ENCODE results near the gene SIPA1L3.

SIPA1L3 gene

GRCh38 chr19:37907735-37908455 lies 887 bp downstream of the SIPA1L3 start:
- in situ Hi-C loops (cut with HindIII; ENCODE audit: low sequenced_read_pairs): no loop called here

DNA sequence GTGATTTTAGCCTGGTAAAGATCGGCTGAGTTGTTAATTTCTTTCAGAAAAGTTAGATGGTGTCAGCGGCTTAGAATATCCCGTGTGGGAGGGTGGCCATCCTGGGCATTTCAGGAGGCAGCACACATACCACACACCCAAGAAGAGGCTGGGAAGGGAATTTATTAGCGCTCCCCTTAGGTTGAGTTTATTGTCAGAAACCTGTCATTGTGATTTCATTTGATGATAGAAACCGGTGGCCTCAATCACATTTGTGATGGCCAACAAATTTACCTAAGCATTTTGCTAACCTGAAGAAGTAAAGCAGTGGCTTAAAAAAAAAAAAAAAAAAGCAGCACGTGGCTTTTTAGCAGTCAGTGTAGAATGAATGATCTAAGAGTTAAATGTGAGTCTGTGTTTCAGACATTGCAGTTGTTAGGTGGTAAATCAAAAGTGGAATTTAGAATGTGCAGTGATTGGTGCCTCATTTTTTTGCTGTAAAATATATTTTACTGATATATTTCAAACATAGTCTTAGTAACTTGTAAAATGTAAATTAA lies 2.7 kb downstream of the SIPA1L3 start:
- in situ Hi-C loops (cut with HindIII; ENCODE audit: low sequenced_read_pairs): no loop called here

GRCh38 chr19:37914908-37915307 lies 7.9 kb downstream of the SIPA1L3 start:
- in situ Hi-C loops (cut with HindIII; ENCODE audit: low sequenced_read_pairs): no loop called here

DNA sequence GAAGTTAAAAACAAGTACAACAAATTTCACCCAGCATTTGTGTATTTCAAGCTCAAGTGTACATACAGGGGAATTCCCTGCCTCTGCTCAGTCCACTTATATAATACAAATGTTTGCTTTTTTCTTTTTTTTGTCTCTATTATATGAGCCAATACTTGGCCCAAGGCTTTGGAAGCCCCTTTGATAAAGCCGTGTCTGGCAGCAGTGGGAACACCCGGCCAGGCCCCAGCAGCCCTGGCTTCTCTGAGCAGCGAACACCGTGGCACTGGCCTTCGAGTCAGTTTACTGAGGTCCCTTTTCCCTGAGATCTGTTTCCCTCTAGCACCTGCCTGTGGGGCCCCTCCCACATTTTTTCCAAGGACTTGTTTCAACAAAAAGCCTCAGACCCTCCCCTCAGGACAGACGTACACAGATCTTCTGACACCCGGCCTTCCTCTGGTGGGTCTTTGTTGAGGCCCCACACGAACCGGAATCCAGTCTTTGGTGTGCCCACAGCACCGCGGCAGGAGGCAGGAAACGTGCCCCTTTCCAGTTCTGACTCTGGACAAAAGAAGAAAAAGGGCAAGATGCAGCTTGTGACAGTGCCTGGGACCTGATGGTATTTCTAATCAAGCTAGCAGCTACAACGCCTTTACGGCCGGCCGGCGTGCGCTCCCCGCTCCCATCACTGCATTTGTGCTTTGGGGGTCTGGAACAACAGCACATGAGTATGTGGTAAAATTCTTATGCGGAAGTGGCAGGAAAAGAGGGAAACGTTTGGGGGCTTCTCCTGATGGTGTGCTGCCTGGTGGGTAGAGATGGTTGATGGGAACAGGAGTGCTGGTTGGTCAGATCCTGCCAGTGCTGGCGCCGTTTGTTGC lies 13.8 kb downstream of the SIPA1L3 start:
- in situ Hi-C loops (cut with HindIII; ENCODE audit: low sequenced_read_pairs): loop anchor here (5.0 kb wide), 2 partner anchors 41 to 76 kb away; no protein-coding TSS in a partner anchor

DNA sequence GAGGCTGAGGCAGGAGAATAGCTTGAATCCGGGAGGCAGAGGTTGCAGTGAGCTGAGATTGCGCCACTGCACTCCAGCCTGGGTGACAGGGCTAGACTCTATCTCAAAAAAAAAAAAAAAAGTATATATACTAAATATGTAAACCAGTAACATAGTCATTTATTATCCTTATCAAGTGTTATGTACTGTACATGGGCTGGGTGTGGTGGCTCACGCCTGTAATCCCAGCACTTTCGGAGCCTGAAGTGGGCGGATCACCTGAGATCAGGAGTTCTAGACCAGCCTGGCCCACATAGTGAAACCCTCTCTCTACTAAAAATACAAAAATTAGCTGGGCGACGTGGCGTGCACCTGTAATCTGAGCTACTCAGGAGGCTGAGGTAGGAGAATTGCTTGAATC lies 17.6 kb downstream of the SIPA1L3 start:
- in situ Hi-C loops (cut with HindIII; ENCODE audit: low sequenced_read_pairs): loop anchor here (5.0 kb wide), 2 partner anchors 38 to 73 kb away; no protein-coding TSS in a partner anchor

GRCh38 chr19:37925212-37925611 lies 18.2 kb downstream of the SIPA1L3 start:
- in situ Hi-C loops (cut with HindIII; ENCODE audit: low sequenced_read_pairs): no loop called here

- in situ Hi-C loops (cut with HindIII; ENCODE audit: low sequenced_read_pairs): no loop called here
Measured at GRCh38 chr19:37926255-37926654, 19.2 kb downstream of the SIPA1L3 start.

DNA sequence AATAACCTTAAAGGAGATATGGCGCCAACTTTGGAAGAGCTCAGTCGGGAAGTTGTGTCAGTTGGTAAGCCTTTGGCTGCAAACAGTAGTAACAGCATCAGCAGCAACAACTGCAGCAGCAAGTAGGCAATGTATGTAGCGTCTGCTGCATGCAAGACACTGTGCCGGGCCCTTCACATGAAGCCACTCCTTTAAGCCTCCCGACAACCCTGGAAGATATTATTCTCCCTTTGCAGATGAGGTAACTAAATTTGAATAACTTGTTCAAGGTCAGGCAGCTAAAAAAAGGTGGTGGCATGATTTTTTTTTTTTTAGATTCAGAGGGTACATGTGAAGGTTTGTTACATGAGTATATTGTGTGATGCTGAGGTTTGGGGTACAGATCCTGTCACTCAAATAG lies 19.7 kb downstream of the SIPA1L3 start:
- in situ Hi-C loops (cut with HindIII; ENCODE audit: low sequenced_read_pairs): no loop called here

- in situ Hi-C loops (cut with HindIII; ENCODE audit: low sequenced_read_pairs): no loop called here
Measured at GRCh38 chr19:37928527-37929286, 21.7 kb downstream of the SIPA1L3 start.

GRCh38 chr19:37929355-37929923 lies 22.4 kb downstream of the SIPA1L3 start:
- in situ Hi-C loops (cut with HindIII; ENCODE audit: low sequenced_read_pairs): no loop called here

DNA sequence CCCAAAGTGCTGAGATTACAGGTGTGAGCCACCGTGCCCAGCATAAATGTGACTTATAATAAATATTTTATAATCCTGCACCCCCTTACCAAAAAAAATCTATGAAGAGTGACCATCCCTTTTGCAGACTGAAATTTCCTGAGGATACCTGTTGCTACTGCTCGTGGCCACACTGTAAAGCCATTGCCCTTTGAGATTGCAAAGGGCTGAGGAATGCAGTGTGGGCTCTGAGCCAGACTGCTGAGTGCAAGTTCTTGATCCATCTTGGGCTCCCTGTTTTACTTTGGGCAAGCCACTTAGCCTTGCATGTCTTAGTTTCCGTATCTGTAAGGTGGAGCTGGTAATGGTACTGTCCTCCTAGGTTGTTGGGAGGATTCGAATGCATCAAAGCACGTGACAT lies 23.4 kb downstream of the SIPA1L3 start:
- in situ Hi-C loops (cut with HindIII; ENCODE audit: low sequenced_read_pairs): no loop called here

DNA sequence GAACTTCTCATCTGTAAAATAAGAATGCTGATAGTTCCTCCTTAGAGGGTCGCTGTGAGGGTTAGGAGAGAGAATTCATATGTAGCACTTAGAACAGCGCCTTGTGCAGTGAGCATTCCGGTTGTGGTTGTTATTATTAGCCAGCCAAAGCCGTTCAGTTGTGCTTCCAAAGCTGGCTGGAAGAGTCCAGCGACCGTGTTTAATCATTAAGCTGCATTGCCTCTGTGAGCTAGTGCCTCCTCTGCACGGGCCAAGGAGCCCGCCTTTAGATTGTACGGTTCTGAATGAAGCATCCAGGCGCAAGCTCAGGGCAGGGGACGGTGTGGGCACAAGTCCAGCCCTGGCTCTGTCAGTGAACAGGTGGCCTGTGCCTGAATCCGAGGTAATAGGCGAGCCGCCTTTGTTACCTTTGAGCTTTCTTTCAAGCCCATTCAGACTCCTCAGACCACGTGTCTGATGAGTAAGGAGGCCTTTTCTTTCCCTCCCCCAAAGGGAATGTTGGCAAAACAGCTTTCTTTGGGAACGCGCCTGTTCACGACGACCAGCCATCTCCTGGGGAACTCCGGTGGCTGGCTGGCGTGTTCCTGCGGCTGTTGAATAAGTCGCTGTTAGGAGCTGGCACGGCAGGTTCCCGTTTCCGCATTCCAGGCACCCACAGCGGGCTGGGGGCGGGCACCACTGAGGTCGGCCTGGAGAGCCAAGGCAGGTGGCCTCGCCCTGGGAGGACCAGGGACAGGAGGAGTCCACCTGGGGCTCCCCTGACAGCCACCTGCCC lies 25.1 kb downstream of the SIPA1L3 start:
- in situ Hi-C loops (cut with HindIII; ENCODE audit: low sequenced_read_pairs): no loop called here

DNA sequence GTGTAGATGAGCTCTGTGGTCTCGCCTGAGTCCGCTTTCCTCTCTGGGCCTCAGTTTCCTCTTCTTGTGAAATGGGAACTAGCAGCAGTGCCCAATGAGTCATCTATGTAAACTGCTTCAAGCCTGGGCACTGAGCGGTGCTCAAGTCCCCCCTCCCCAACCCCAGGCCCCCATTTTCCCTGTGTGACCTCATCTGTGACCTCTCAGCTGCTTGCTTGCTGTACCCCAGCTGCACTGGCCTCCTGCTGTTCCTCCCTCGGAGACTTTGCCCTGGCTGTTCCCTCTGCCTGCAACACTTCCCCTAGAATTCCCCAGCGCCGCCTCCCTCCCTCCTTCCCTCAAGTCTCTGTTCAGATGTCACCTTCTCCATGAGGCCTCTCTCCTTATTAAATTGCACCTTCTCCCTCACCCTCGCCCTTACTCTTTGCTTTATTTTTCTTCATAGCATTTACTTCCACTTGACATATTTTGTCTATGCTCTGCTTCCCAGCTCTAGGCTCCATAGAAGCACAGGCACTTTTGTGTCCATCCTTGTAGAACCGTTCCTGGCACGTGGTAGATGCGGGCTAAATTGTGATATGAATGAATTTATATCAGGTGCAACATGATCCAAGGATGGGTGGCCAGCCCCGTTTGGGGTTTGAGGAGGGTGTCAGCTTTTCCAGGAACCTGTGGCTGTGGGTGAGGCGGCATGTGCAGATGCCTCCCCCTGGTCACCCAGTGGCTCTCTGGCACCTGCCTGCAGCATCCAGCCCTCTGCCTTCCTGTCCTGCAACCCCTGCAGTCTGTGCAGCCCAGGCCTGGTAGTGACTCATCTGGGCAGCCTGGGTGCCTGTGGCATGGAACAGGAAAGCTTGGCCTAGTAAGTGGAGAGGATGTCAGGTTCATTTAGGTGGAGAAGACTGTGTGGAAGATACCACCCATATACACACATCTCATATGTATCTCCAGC lies 26.3 kb downstream of the SIPA1L3 start:
- in situ Hi-C loops (cut with HindIII; ENCODE audit: low sequenced_read_pairs): no loop called here

DNA sequence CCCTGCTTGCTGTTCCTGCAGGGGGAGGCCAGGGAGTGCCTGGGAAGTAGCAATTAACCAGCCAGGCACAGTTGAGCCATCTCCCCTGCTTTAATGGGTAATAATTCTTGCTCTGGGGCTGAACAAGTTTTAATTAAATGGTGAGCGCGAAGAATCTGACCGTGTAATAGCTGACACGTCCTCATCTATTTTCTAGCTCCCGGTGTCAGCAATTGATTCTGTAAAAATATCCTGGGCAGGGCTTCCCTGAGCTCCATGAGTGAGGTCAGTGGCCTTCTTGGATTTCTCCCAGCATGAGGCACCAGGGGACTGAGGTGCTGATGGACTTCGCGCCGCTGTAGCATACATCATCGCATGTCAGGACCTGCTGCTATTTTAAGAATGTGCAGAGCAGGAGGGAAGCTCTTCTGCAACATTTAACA lies 26.9 kb downstream of the SIPA1L3 start:
- in situ Hi-C loops (cut with HindIII; ENCODE audit: low sequenced_read_pairs): no loop called here

DNA sequence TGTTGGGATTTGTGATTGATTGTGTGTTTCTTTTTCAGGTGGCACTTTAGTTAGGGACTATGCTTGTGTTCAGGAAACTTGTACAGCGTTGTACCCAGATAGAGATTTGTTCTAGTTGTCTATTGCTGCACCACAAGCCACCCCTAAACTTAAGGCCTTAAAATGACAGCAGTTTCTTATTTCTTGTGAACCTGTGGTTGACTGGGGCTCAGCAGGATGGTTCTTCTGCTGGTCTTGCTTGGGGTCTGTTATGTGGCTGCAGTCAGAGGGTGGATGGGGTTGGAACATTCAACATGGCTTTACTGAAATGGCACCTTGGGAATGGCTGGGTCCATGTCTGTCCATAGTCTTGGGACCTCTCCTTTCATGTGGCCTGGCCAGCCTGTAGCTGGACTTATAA lies 28.3 kb downstream of the SIPA1L3 start:
- in situ Hi-C loops (cut with HindIII; ENCODE audit: low sequenced_read_pairs): no loop called here

DNA sequence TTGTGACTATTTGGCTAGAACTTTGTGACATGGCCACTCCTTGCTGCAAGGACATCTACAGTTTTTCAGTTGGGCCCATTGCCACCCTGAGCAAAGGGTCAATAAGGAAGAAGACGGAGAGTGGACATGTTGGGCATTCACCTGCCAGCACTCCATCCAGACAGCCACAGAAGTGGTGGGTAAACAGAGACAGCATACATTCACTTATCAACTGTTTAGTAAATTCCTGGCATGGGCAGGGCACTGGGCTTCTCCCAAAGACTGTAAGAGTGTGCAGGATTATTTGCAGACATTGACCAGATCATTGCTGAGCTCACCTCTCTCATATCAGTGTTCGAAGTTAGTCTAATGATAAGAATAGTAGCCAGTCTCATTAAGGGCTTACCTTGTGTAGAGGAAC lies 29.2 kb downstream of the SIPA1L3 start:
- in situ Hi-C loops (cut with HindIII; ENCODE audit: low sequenced_read_pairs): no loop called here

DNA sequence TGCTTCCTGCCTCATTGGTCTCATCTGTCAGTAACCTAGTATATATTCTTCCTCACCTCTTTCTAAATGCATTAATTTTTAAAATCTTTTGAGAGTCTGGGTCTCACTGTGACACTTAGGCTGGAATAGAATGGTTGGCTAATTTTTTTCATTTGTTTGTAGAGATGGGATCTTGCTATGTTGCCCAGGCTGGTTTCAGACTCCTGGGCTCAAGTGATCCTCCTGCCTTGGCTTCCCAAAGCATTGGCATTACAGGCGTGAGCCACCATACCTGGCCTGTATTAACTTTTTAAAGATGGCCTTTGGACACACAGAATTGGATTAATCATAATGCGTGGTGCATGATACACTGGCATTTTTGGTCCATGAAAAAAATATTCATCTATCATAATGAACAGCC lies 29.9 kb downstream of the SIPA1L3 start:
- in situ Hi-C loops (cut with HindIII; ENCODE audit: low sequenced_read_pairs): no loop called here

DNA sequence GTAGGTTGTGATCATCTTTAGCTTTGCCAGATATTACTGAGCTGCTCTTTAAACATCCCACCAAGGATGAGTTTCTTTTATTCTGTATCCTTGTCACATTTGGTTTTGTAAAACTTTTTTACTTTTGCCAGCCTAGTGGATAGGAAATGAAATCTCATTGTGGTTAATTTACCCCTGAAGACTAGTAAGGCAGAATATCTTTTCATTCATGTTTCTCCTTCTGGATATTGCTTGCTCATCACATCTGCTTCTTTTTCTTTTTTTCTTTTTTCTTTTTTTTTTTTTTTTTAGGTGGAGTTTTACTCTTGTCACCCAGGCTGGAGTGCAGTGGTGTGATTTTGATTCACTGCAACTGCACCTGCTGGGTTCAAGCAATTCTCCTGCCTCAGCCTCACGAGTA lies 31.3 kb downstream of the SIPA1L3 start:
- in situ Hi-C loops (cut with HindIII; ENCODE audit: low sequenced_read_pairs): no loop called here
